GM12873 (cell line): ENCODE measurements around the gene EVC2.

Experiments
- TF ChIP-seq, protein P1 (sequence below): IDR thresholded peaks from 2 replicates; pipeline ENCODE4 v1.5.1; 2012; ENCODE audit warnings: low read depth, mild to moderate bottlenecking, moderate library complexity, low read length, control low read depth; ENCODE audit not compliant: insufficient read depth; ENCODE audit errors: missing control alignments

EVC2 gene

DNA sequence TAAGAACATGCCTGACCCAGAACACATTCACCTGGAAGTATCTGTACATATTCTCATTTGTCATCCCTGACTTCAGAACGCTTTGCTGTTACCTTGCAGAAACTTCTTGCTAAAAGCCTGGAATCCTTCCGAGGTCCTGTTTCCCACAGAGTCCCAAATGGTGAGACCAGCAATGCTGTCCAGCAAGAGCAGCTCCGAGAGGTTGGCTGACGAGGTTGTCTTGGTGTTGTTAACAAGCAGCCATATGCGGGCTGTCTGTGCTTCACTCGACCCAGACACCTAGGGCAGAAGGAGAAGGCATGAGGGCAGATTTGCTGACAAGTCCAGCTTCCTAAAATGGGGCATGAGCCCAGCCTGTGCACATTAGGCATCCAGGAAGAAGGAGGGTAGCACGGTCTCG, 19.3 kb downstream of the EVC2 start:
- TF ChIP-seq, protein P1, sequence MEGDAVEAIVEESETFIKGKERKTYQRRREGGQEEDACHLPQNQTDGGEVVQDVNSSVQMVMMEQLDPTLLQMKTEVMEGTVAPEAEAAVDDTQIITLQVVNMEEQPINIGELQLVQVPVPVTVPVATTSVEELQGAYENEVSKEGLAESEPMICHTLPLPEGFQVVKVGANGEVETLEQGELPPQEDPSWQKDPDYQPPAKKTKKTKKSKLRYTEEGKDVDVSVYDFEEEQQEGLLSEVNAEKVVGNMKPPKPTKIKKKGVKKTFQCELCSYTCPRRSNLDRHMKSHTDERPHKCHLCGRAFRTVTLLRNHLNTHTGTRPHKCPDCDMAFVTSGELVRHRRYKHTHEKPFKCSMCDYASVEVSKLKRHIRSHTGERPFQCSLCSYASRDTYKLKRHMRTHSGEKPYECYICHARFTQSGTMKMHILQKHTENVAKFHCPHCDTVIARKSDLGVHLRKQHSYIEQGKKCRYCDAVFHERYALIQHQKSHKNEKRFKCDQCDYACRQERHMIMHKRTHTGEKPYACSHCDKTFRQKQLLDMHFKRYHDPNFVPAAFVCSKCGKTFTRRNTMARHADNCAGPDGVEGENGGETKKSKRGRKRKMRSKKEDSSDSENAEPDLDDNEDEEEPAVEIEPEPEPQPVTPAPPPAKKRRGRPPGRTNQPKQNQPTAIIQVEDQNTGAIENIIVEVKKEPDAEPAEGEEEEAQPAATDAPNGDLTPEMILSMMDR = no peak

GRCh38 chr4:5686338-5686737, 22.0 kb downstream of the EVC2 start:
- TF ChIP-seq, protein P1 = no peak

GRCh38 chr4:5685296-5685695, 23.1 kb downstream of the EVC2 start:
- TF ChIP-seq, protein P1 = no peak

DNA sequence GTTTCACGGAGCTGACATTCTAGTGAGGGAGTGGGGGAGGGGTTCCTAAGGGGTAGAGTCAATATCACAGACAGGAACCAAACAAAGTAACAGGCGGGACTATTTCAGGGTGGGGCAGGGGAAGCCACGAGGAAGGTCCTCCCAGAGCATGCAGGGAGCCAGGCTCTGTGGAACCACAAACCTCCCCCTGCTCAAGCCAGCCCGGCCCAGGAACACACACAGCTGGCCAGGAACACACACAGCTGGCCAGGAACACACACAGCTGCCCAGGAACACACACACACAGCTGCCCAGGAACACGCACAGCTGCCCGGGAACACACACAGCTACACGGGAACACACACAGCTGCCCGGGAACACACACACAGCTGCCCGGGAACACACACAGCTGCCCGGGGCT, 24.8 kb downstream of the EVC2 start:
- TF ChIP-seq, protein P1 = no peak

- TF ChIP-seq, protein P1 = no peak
Measured at GRCh38 chr4:5678977-5679376, 29.4 kb downstream of the EVC2 start.

DNA sequence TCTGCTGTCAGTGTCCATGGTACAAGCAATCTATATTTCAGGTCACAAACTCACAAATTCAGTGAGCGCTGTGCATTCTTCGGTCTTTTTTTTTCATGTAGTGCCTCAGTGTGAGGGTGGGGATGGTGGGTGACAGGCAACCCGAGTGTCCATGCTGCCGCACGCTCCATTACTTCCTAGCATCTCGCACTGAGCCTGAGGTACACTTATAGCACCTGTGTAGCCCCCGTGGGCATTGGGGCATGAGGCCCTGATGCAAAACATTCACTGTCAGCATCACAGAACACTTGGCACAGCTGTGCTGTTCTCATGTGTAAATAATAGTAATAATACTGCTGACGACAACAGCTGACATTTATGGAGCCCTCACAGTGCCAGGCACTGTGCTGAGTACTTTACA, 31.6 kb downstream of the EVC2 start:
- TF ChIP-seq, protein P1 = no peak

- TF ChIP-seq, protein P1 = no peak
Measured at GRCh38 chr4:5666741-5667140, 41.6 kb downstream of the EVC2 start.
